Ishikawa (cell line): Measurements from ENCODE around the gene SAPCD1.
A peak's percentile ranks its signal among the peaks of the same experiment; 100 is the strongest.

Experiments
- CEBPB ChIP-seq: IDR thresholded peaks from 2 replicates; pipeline ENCODE4 v1.6.1; 2012
- EP300 ChIP-seq: IDR thresholded peaks from 2 replicates; pipeline ENCODE4 v1.6.1; 2012; ENCODE audit warnings: borderline replicate concordance
- RAD21 ChIP-seq: IDR thresholded peaks from 2 replicates; pipeline ENCODE4 v1.6.1; 2012; ENCODE audit warnings: low read depth
- REST ChIP-seq: IDR thresholded peaks from 2 replicates; pipeline ENCODE4 v1.6.1; 2012; ENCODE audit warnings: low read depth, mild to moderate bottlenecking
- TAF1 ChIP-seq: IDR thresholded peaks from 2 replicates; pipeline ENCODE4 v1.6.1; 2012; ENCODE audit warnings: low read depth, mild to moderate bottlenecking
- YY1 ChIP-seq: IDR thresholded peaks from 2 replicates; pipeline ENCODE4 v1.6.1; 2012; ENCODE audit warnings: low read depth

GRCh38 chr6:31769684-31770371 is 7.4 kb downstream of the SAPCD1 start:
- no peak for TF ChIP-seq REST
- TF ChIP-seq YY1, result no peak
- peak; percentile 76 for TF ChIP-seq RAD21
- TF ChIP-seq EP300, result no peak
- TF ChIP-seq TAF1, result no peak
- TF ChIP-seq CEBPB, result no peak
